Neural cell (in vitro differentiated cells): ENCODE results near the gene ATAD3C.
"Not testable (repeated sequence)": the region's sequence is repeated elsewhere in the genome, so short reads cannot be mapped to it uniquely, and the experiment has no call there.

Experiments
- EZH2 ChIP-seq: fragments of 200-600, 300-800 bp; shearing (Covaris generic), sonication (generic); IDR thresholded peaks from 2 replicates; pipeline ENCODE4 v1.6.1; 2014; ENCODE audit warnings: antibody characterized with exemption, low read length, borderline replicate concordance, mild to moderate bottlenecking; ENCODE audit not compliant: insufficient read depth, poor library complexity, severe bottlenecking
- MXI1 ChIP-seq: fragments of 450-650 bp; conservative IDR thresholded peaks from 2 replicates; pipeline ENCODE4 v1.6.1; 2014; ENCODE audit warnings: antibody characterized with exemption, mild to moderate bottlenecking; ENCODE audit not compliant: poor library complexity, severe bottlenecking
- POLR2AphosphoS5 ChIP-seq: IDR thresholded peaks from 2 replicates; pipeline ENCODE4 v1.6.1; 2012
- TF ChIP-seq, protein P1 (sequence below): fragments of 450-650 bp; IDR thresholded peaks from 2 replicates; pipeline ENCODE4 v1.5.1; 2014; ENCODE audit warnings: antibody characterized with exemption, mild to moderate bottlenecking, moderate library complexity; ENCODE audit not compliant: poor library complexity, severe bottlenecking

DNA sequence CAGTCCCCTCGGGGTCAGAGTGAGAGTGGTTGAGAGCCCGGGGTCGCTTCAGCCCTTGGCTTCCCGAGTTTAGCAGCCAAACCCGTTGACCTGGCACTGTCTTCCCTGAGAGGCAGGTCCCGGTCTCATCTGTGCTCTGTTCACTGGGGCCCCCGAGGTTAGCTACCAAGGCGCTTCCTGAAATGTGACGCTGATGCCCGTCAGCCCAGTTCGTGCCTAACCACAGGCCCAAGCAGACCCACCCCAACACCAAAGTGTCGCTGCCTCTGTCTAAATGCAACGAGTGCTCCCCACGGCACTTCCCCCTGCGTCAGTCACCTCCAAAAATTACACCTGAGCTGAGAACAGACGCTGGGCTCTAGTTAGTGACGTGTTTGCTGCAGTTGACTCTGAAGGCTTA, 26.5 kb downstream of the ATAD3C start:
- not testable (repeated sequence) for TF ChIP-seq POLR2AphosphoS5, MXI1, EZH2
- TF ChIP-seq, protein P1, sequence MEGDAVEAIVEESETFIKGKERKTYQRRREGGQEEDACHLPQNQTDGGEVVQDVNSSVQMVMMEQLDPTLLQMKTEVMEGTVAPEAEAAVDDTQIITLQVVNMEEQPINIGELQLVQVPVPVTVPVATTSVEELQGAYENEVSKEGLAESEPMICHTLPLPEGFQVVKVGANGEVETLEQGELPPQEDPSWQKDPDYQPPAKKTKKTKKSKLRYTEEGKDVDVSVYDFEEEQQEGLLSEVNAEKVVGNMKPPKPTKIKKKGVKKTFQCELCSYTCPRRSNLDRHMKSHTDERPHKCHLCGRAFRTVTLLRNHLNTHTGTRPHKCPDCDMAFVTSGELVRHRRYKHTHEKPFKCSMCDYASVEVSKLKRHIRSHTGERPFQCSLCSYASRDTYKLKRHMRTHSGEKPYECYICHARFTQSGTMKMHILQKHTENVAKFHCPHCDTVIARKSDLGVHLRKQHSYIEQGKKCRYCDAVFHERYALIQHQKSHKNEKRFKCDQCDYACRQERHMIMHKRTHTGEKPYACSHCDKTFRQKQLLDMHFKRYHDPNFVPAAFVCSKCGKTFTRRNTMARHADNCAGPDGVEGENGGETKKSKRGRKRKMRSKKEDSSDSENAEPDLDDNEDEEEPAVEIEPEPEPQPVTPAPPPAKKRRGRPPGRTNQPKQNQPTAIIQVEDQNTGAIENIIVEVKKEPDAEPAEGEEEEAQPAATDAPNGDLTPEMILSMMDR = not testable (repeated sequence)
